ENCODE measurements around the gene NPFF. TPM values are rescaled to one million over a fixed set of nuclear protein-coding genes. Genes with fewer than 3 reads are reported as not detected.

NPFF gene
- total RNA-seq, 2 donors from 2014 or later: 9.1 TPM; not detected in 1

DNA sequence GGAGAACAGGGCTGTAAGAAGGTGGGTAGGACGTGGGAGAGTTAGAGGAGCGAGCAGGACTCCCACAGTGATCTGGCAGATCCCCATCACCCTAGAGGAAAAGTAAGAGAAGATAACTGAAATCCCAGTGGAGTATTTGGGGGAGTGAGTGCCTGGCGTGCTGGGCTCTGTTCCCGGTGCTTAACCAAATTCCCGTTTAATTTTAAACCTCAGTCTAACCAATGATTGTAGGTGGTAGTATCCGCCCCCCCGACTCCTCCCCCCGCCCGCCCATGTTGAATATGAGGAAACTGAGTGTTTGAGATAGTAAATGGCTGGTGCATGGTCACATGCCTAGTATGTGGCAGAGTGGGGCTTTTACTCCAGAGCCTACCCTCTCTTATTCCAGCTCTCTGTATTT is 5.0 kb downstream of the NPFF start:
- Histone ChIP-seq H3K36me3 (no peaks in the 10 kb centered on the region), H3K27ac (peak overlapping the region; percentile 98 to 99), H3K27me3 (replicated peaks; ENCODE audit: insufficient read depth) (no peaks in the 10 kb centered on the region), H3K4me3 (peak overlapping the region; percentile 87), H3K4me1 (ENCODE audit: control insufficient read depth in 1 of 2, low read depth in 2 of 2) (peaks cover 34 to 71% of the 10 kb centered on the region in 2 donors), H3K9me3 (no peaks in the 10 kb centered on the region)
- DNase-seq (ENCODE audit: low spot score) (no peak), ATAC-seq (ENCODE audit: insufficient number of reproducible peaks, low FRiP score, low read depth) (no peak)
- TF ChIP-seq, protein P1, sequence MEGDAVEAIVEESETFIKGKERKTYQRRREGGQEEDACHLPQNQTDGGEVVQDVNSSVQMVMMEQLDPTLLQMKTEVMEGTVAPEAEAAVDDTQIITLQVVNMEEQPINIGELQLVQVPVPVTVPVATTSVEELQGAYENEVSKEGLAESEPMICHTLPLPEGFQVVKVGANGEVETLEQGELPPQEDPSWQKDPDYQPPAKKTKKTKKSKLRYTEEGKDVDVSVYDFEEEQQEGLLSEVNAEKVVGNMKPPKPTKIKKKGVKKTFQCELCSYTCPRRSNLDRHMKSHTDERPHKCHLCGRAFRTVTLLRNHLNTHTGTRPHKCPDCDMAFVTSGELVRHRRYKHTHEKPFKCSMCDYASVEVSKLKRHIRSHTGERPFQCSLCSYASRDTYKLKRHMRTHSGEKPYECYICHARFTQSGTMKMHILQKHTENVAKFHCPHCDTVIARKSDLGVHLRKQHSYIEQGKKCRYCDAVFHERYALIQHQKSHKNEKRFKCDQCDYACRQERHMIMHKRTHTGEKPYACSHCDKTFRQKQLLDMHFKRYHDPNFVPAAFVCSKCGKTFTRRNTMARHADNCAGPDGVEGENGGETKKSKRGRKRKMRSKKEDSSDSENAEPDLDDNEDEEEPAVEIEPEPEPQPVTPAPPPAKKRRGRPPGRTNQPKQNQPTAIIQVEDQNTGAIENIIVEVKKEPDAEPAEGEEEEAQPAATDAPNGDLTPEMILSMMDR (IDR thresholded peaks at IDR 0.05): no peak

DNA sequence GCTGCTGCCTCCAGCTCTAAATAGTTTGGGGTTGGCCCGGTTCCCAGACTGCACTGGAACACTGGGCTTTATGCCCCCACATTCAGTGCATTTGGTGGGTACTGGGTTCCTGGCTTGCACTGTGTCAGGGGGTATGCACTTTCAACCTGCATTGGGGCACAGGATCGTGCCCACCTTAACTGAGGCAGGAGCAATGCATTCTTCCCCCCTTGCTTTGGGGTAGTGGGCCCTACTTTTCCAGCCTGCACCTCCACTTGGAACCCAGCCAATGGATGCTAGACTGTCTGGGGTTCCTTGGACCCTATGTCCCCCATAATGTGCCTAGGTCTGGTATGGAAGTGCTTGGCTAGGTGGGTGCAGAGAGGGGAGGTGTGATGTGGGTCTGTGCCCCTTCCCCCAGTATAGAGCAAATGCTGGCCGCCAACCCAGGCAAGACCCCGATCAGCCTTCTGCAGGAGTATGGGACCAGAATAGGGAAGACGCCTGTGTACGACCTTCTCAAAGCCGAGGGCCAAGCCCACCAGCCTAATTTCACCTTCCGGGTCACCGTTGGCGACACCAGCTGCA is 5.6 kb downstream of the NPFF start:
- TF ChIP-seq, protein P1 (IDR thresholded peaks at IDR 0.05): no peak
- Histone ChIP-seq H3K36me3 (no peaks in the 10 kb centered on the region), H3K27me3 (replicated peaks; ENCODE audit: insufficient read depth) (no peaks in the 10 kb centered on the region), H3K4me3 (peak overlapping the region; percentile 87), H3K9me3 (no peaks in the 10 kb centered on the region), H3K4me1 (ENCODE audit: control insufficient read depth in 1 of 2, low read depth in 2 of 2) (peaks cover 34 to 64% of the 10 kb centered on the region in 2 donors), H3K27ac (peak overlapping the region; percentile 98 to 99)
- DNase-seq (ENCODE audit: low spot score): no peak
- no peak for ATAC-seq (ENCODE audit: insufficient number of reproducible peaks, low FRiP score, low read depth)

DNA sequence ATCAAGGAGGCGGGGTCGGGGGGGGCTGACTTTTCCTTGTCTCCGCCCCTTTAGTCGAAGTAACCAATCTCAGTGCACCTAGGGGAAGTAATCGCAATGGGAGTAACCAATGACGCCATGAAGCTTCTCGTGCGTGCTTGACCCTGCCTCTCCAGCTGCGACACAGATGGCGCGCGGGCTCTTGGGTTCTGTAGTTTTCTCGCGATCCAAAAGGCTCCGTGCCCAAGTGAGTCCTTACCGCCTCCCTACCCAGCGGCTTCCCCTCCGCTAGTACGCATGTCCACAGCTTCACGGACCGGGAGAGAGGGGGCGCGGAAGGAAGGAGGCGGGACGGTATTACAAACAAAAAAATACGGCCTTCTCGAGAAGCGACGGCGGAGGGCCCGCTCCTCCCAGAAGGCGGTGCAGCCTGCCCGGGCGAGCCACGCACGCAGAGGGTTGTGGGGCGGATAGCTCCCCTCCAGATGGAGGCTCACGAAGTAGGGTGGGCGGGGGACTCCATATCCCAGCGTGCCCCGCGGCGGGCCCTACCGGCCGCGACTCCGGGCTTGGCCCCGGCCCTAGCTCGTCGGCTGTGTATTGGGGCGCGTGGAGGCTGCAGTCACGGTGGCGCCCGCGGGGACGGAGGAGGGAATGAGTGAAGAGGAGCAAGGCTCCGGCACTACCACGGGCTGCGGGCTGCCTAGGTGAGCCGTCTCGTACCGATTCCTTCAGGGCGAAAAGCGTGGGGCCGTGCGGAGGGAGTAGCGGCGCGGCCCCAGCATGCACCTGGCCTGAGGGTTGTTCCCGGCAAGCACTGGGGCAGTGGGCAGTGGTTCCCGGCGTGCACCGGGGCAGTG is 6.3 kb downstream of the NPFF start, which contains the start of gene TARBP2:
Gene TARBP2, plus strand, starts transcription at position 508 of the 839 bp plus-strand sequence. Its CDS starts 126 bp downstream, at position 634.
- peak; percentile 96 for DNase-seq (ENCODE audit: low spot score)
- H3K27ac ChIP-seq: peak within 1 kb of the TSS; percentile 98 to 99
- H3K27me3 ChIP-seq (replicated peaks; ENCODE audit: insufficient read depth): no peaks in the 10 kb centered on the region
- no peaks in the 10 kb centered on the region for H3K36me3 ChIP-seq
- H3K4me1 ChIP-seq (ENCODE audit: control insufficient read depth in 1 of 2, low read depth in 2 of 2): peaks cover 27 to 57% of the 10 kb centered on the region in 2 donors
- ATAC-seq (ENCODE audit: insufficient number of reproducible peaks, low FRiP score, low read depth): peak; percentile 89
- H3K4me3 ChIP-seq: peak within 1 kb of the TSS; percentile 87
- no peaks in the 10 kb centered on the region for H3K9me3 ChIP-seq
- TF ChIP-seq, protein P1 (IDR thresholded peaks at IDR 0.05): no peak

DNA sequence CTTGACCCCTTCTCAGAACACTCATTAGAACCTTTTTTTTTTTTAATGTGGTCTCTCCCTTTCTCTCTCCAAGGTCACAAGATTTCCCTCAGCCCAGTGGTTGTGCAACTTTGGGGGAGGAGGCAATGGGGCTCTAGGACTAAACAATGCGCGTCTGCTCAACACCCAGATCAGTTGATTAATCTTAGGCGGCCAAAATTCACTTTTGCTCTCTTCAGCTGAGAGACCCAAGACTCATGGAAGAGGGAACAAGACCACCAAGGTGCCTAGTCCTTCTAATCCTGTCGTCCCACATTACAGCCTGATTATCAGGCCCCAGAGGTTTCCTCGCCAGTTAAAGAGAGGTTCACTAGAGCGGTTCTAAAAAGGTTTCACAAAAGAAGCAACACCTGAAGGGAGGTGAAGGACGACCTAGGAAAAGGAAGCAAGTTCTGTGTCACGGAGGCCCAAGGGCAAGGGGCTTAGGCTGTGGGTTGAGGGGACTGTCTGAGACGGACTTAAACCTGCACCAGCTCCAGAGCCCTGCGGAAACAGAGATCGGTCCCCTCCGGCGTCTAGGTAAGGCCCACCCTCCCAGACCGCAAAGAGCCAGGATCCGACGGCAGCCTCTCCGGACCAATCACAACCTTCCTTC is 7.0 kb downstream of the NPFF start:
- ATAC-seq (ENCODE audit: insufficient number of reproducible peaks, low FRiP score, low read depth): peak; percentile 31
- H3K4me3 ChIP-seq: peak overlapping the region; percentile 87
- TF ChIP-seq, protein P1 (IDR thresholded peaks at IDR 0.05): no peak
- peak overlapping the region; percentile 98 to 99 for H3K27ac ChIP-seq
- H3K36me3 ChIP-seq: no peaks in the 10 kb centered on the region
- peaks cover 20 to 50% of the 10 kb centered on the region in 2 donors for H3K4me1 ChIP-seq (ENCODE audit: control insufficient read depth in 1 of 2, low read depth in 2 of 2)
- DNase-seq (ENCODE audit: low spot score): peak; percentile 52
- no peaks in the 10 kb centered on the region for H3K9me3 ChIP-seq
- no peaks in the 10 kb centered on the region for H3K27me3 ChIP-seq (replicated peaks; ENCODE audit: insufficient read depth)
